GM18520 (cell line): Measurements from ENCODE around the gene POLR2L.

Source experiments
- ATAC-seq: cut with Tn5 transposase; IDR thresholded peaks from one replicate; pipeline ENCODE4 v1.9.1; 2021; ENCODE audit not compliant: unreplicated experiment

The POLR2L gene

GRCh38 chr11:797296-798092 lies 44.8 kb downstream of the POLR2L start:
- peak; percentile 21 for ATAC-seq

DNA sequence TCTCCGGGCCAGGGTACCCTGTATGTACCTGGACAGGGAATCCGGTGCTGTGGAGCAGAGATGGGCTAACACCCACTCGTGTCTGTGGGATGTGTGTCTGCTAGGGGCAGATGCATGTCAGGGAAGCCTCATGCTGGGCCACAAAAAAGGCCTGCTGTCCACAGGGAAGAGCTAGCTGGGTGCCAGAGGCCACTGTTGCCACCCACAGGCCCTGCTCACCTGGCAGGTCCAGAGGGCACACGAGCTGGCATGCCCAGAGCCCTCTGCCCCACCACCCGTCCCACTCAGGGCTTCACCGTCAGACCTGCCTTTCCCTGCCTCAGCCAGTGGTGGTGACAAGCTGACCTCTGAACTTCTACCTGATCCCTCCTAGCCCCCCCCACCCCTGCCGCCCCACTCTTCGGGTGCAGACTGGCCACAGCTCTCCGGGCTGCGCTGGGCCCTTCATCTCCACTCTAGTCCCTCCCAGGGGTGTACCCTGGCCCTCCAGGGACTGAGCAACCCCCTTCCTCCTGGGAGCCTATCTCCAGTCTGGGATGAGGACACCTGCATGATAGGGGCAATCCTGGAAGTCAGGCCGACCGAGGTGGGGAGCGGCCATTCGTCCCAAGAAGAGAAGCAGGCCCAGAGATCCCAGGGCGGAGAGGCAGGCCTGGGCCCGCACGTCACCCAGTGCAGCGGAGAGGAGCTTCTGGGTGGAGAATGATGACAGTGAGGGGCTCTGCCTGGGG lies 45.6 kb downstream of the POLR2L start:
- ATAC-seq = no peak

- no peak for ATAC-seq
Observed at GRCh38 chr11:795634-796564, 46.4 kb downstream of the POLR2L start.

GRCh38 chr11:794766-795633 lies 47.3 kb downstream of the POLR2L start:
- ATAC-seq = no peak

DNA sequence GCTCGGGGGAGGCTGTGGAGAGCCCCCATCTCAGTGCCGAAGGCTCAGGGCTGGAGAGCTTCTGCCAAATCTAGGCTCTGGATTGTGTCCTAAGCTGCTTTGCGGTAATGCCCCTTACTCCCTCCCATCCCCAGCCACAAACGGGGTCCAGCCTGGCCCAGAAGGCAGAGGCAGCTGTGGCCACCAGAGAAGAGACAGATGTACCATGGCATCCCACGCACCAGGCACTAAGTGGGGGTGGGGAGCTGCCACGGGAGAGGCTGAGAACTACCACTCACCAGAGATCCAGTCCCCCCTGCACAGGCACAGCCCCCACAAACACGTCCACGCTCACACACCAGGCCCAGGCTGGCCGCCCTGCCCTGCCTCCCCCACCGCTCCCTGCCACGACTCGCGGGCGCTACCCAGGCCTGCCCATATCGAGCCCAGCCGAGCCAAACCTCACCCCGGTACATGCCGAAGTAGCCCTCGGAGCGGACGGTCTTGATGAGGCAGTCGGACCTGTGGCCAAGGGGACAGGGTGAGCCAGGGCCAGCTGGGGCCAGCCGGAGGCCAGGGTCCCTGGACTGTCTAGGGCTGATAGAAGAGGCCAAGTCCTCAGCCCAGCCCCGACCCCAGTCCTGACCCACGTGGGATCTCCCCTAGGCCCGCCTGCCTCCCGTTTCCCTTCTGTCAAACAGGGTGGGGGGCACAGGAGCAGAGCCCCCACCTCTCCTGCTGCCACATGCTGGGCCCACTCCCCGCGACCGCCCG lies 48.1 kb downstream of the POLR2L start:
- ATAC-seq = no peak

- ATAC-seq = no peak
Observed at GRCh38 chr11:793556-793955, 48.8 kb downstream of the POLR2L start.

GRCh38 chr11:792873-793272 lies 49.5 kb downstream of the POLR2L start:
- no peak for ATAC-seq

DNA sequence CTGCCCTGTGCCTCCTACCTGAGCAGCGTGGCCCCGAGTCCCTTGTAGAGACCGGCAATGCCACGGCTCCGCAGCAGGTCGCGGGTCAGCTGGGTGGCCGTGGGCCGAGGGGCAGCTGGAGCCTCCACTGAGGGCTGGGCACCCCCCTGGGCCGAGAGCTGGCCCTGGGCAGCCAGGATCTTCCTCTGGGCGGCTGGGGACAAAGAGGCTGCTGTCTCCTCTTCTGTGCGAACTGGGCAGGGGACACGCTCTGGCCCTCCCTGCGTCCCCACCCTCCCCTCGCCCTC lies 49.9 kb downstream of the POLR2L start:
- no peak for ATAC-seq

- no peak for ATAC-seq
Observed at GRCh38 chr11:791658-792534, 50.4 kb downstream of the POLR2L start.

GRCh38 chr11:790721-791564 lies 51.4 kb downstream of the POLR2L start:
- ATAC-seq = no peak

- no peak for ATAC-seq
Observed at GRCh38 chr11:789943-790342, 52.4 kb downstream of the POLR2L start, which contains the start of gene CEND1. TSS of gene CEND1 (minus strand) at chr11:790090. CDS start at chr11:788576, 1,514 bp downstream.
